K562 (cell line): ENCODE results near the gene HAND2. TPM values are rescaled to one million over a fixed set of nuclear protein-coding genes. Genes with fewer than 3 reads are reported as not detected.
A peak's percentile ranks its signal among the peaks of the same experiment; 100 is the strongest.

Source experiments
- ATAC-seq: fragments of 200-7000 bp; cut with Tn5 transposase; 3 replicates; pipeline ENCODE4 v1.9.1; 2020; ENCODE audit warnings: moderate library complexity
- BruUV-seq: library from RNA; stranded (reverse); fragments of 400-500 nt; replicated peaks from 2 replicates; lab custom pipeline; 2021; lab: Mats Ljungman, UMichigan
- CTCF ChIA-PET: fragments of 300-600 bp; formaldehyde crosslinking; extraction: SDS; loops from one replicate; lab custom pipeline; 2021; ENCODE audit warnings: low intra/inter-chr PET ratio; lab: Yijun Ruan, JAX
- POLR2A ChIA-PET: fragments of 300-600, 350-650 bp; sonication (Branson Sonifier 250); formaldehyde crosslinking; extraction: SDS; loops from one replicate; lab custom pipeline; 2021; ENCODE audit warnings: antibody characterized with exemption, inconsistent platforms; lab: Yijun Ruan, JAX
- DNase-seq, 4 experiments: peaks; one replicate each; pipeline versions ENCODE4 v3.0.0 to v3.0.0-alpha.2; 2011 to 2018; ENCODE audit warnings: low spot score in 3 of 4, mixed read lengths in 3 of 4; ENCODE audit errors: extremely low read depth in 1 of 4
- FAIRE-seq: peaks from 2 replicates; lab custom pipeline; 2011; peaks lifted over from hg19 to GRCh38; lab: Jason Lieb, UNC
- H2AFZ ChIP-seq: 2 replicates; pipeline ENCODE4 v1.6.0; 2011; ENCODE audit warnings: low read depth, low read length, control low read depth, inconsistent platforms
- H3K27ac ChIP-seq: fragments of 200-600 bp; 3 replicates; pipeline ENCODE4 v1.8.0; 2011; ENCODE audit warnings: low read depth, mild to moderate bottlenecking, control low read depth, inconsistent platforms, low read length, moderate library complexity, mixed read lengths; ENCODE audit errors: extremely low read depth
- H3K27me3 ChIP-seq, 2 experiments: fragments of 300-600 bp in 1 of 2; 2 replicates in 1 of 2; 3 replicates in 1 of 2; pipeline versions ENCODE4 v1.6.0 to v1.8.0; 2011; ENCODE audit warnings: inconsistent platforms in 2 of 2, low read length in 2 of 2, mild to moderate bottlenecking in 1 of 2, mixed read lengths in 1 of 2, moderate library complexity in 1 of 2; ENCODE audit not compliant: control insufficient read depth in 2 of 2, insufficient read depth in 2 of 2
- H3K36me3 ChIP-seq: fragments of 300-600 bp; 3 replicates; pipeline ENCODE4 v1.8.0; 2011; ENCODE audit warnings: mild to moderate bottlenecking, low read length, inconsistent platforms; ENCODE audit not compliant: control insufficient read depth, insufficient read depth
- H3K4me1 ChIP-seq, 2 experiments: fragments of 200-600 bp in 1 of 2; replicated peaks in 1 of 2; 2 replicates in 1 of 2; 3 replicates in 1 of 2; pipeline versions ENCODE4 v1.5.1 to v1.8.0; 2011; ENCODE audit warnings: inconsistent platforms in 2 of 2, low read length in 2 of 2, mild to moderate bottlenecking in 1 of 2, mixed read lengths in 1 of 2, moderate library complexity in 1 of 2; ENCODE audit not compliant: control insufficient read depth in 2 of 2, insufficient read depth in 2 of 2
- H3K4me2 ChIP-seq: 2 replicates; pipeline ENCODE4 v1.6.1; 2011; ENCODE audit warnings: low read length, control low read depth, inconsistent platforms, mixed read lengths; ENCODE audit not compliant: insufficient read depth
- H3K4me3 ChIP-seq: fragments of 200-600 bp; sonication (generic), shearing (Covaris generic); 2 replicates; pipeline ENCODE4 v1.5.1; 2016; ENCODE audit warnings: control low read depth, inconsistent platforms
- H3K79me2 ChIP-seq: fragments of 200-600 bp; 3 replicates; pipeline ENCODE4 v1.8.0; 2011; ENCODE audit warnings: low read length, inconsistent platforms; ENCODE audit not compliant: control insufficient read depth, insufficient read depth
- H3K9ac ChIP-seq, 2 experiments: 2 replicates each; pipeline versions ENCODE4 v1.6.0 to v1.6.1; 2011; ENCODE audit warnings: low read depth in 2 of 2, low read length in 2 of 2, control low read depth in 1 of 2, inconsistent platforms in 1 of 2, mild to moderate bottlenecking in 1 of 2, mixed read lengths in 1 of 2; ENCODE audit not compliant: insufficient read depth in 1 of 2
- H3K9me1 ChIP-seq: one replicate; pipeline ENCODE4 v1.6.0; 2011; ENCODE audit warnings: inconsistent platforms, mild to moderate bottlenecking, low read length, moderate library complexity; ENCODE audit not compliant: control insufficient read depth, insufficient read depth
- H3K9me3 ChIP-seq: replicated peaks from 2 replicates; pipeline ENCODE4 v1.5.1; 2011; ENCODE audit warnings: low read depth, low read length, inconsistent platforms; ENCODE audit not compliant: control insufficient read depth, insufficient read depth
- H4K20me1 ChIP-seq: replicated peaks from 2 replicates; pipeline ENCODE4 v1.6.1; 2011; ENCODE audit warnings: low read length, inconsistent platforms, mixed read lengths; ENCODE audit not compliant: control insufficient read depth, insufficient read depth
- BDP1 ChIP-seq: IDR thresholded peaks from 3 replicates; pipeline ENCODE4 v1.6.1; 2011; ENCODE audit not compliant: insufficient read length, insufficient read depth
- CBX8 ChIP-seq: fragments of 200-600 bp; sonication (generic); IDR thresholded peaks from 2 replicates; pipeline ENCODE4 v1.6.1; 2012; ENCODE audit warnings: borderline replicate concordance, mixed run types, low read depth, mild to moderate bottlenecking, moderate library complexity, mixed read lengths, low read length, control low read depth, inconsistent platforms; ENCODE audit not compliant: poor library complexity, severe bottlenecking; ENCODE audit errors: extremely low read depth
- CCAR2 ChIP-seq: fragments of 200-400 bp; formaldehyde crosslinking; IDR thresholded peaks from 2 replicates; pipeline ENCODE4 v1.6.1; 2017; ENCODE audit warnings: mild to moderate bottlenecking, low read depth, low read length
- EP400 ChIP-seq: fragments of 450-650 bp; IDR thresholded peaks from 2 replicates; pipeline ENCODE4 v1.6.1; 2017; ENCODE audit warnings: antibody characterized with exemption, mild to moderate bottlenecking, moderate library complexity
- HCFC1 ChIP-seq: IDR thresholded peaks from 2 replicates; pipeline ENCODE4 v1.6.1; 2012; ENCODE audit warnings: low read depth, low read length, improper control_type of control experiment
- ID3 ChIP-seq, 2 experiments: fragments of 250-450 bp in 1 of 2; fragments of 450-650 bp in 1 of 2; sonication (Bioruptor Pico) in 1 of 2; IDR thresholded peaks; 2 replicates each; pipeline versions ENCODE4 v1.6.1 to v1.8.0; 2016 to 2021; ENCODE audit warnings: mild to moderate bottlenecking in 2 of 2, moderate library complexity in 2 of 2, missing compliant biosample characterization in 1 of 2, missing genetic modification characterization in 1 of 2
- MAFF ChIP-seq: IDR thresholded peaks from 2 replicates; pipeline ENCODE4 v1.6.1; 2012; ENCODE audit warnings: low read length, improper control_type of control experiment
- MNT ChIP-seq, 2 experiments: fragments of 450-650 bp; conservative IDR thresholded peaks; 2 replicates each; pipeline ENCODE4 v1.6.1; 2017; ENCODE audit warnings: mild to moderate bottlenecking in 2 of 2, moderate library complexity in 2 of 2
- PCBP1 ChIP-seq: fragments of 200-400 bp; formaldehyde crosslinking; IDR thresholded peaks from 2 replicates; pipeline ENCODE4 v1.6.1; 2018; ENCODE audit warnings: mild to moderate bottlenecking, low read depth, low read length; ENCODE audit not compliant: poor library complexity, severe bottlenecking
- PTRF ChIP-seq: fragments of 450-650 bp; IDR thresholded peaks from 2 replicates; pipeline ENCODE4 v1.6.1; 2016; ENCODE audit warnings: mild to moderate bottlenecking, missing genetic modification characterization, missing compliant biosample characterization
- TCF7L2 ChIP-seq: fragments of 150-350 bp; IDR thresholded peaks from 2 replicates; pipeline ENCODE4 v1.6.1; 2016; ENCODE audit warnings: low read depth, mild to moderate bottlenecking, low read length, moderate library complexity
- TEAD2 ChIP-seq: fragments of 450-650 bp; IDR thresholded peaks from 2 replicates; pipeline ENCODE4 v1.6.1; 2016; ENCODE audit warnings: missing genetic modification characterization, control low read depth, missing compliant biosample characterization
- ZBTB2 ChIP-seq: fragments of 450-650 bp; IDR thresholded peaks from 2 replicates; pipeline ENCODE4 v1.6.1; 2016; ENCODE audit warnings: antibody characterized with exemption
- WGBS: fragments of 100-300 bp; shearing (Covaris generic); methylation state at CpG from one replicate; pipeline ENCODE4 v1.1.6; 2016; ENCODE audit warnings: low coverage, mixed read lengths; ENCODE audit not compliant: insufficient coverage; ENCODE audit errors: missing lambda C conversion rate; 5-methylcytosine and 5-hydroxymethylcytosine counted together
- in situ Hi-C: fragments of 300-500 bp; cut with MboI; formaldehyde crosslinking; loops from 4 replicates; pipeline ENCODE4 v1.15.0; 2018; ENCODE audit warnings: inconsistent platforms, mixed read lengths
- intact Hi-C: fragments of 100-400 bp; cut with micrococcal nuclease; formaldehyde crosslinking; loops from 2 replicates; pipeline ENCODE4 v1.14.2; 2022
- polyA plus RNA-seq, 8 experiments: library from polyadenylated mRNA; depleted of rRNA in 4 of 8; stranded (reverse) in 5 of 8; unstranded in 3 of 8; fragments of >200 nt; fragmentation: Nextera tagmentation in 2 of 8; fragmentation: Illumina TruSeq in 1 of 8; extraction: Ambion mirVana in 2 of 8; extraction: Trizol in 1 of 8; gene quantifications; 2 replicates each; pipeline versions ENCODE4 v1.2.1 to v1.2.3, GENCODE V29; 2011 to 2014; ENCODE audit warnings: inconsistent platforms in 1 of 8, missing spikeins in 1 of 8
- total RNA-seq, 7 experiments: library from RNA; depleted of rRNA in 6 of 7; stranded (reverse); fragments of >200 nt in 6 of 7; fragmentation: Illumina TruSeq in 2 of 7; extraction: Trizol in 2 of 7; gene quantifications; 2 replicates each; pipeline versions ENCODE4 v1.2.1 to v1.2.3, GENCODE V29; 2011 to 2021; ENCODE audit warnings: low replicate concordance in 1 of 7
- TF ChIP-seq, protein P1 (sequence below): fragments of 450-650 bp; IDR thresholded peaks from 2 replicates; pipeline ENCODE4 v1.6.1; 2014; ENCODE audit warnings: low read depth, mild to moderate bottlenecking, moderate library complexity, borderline replicate concordance

The HAND2 gene
- total and polyA plus RNA-seq, 9 of the 15 experiments (the other 6 are each of a cell fraction or from before 2014, with no cell fraction given) = 1.7 to 12.8 (median 4.9) TPM

DNA sequence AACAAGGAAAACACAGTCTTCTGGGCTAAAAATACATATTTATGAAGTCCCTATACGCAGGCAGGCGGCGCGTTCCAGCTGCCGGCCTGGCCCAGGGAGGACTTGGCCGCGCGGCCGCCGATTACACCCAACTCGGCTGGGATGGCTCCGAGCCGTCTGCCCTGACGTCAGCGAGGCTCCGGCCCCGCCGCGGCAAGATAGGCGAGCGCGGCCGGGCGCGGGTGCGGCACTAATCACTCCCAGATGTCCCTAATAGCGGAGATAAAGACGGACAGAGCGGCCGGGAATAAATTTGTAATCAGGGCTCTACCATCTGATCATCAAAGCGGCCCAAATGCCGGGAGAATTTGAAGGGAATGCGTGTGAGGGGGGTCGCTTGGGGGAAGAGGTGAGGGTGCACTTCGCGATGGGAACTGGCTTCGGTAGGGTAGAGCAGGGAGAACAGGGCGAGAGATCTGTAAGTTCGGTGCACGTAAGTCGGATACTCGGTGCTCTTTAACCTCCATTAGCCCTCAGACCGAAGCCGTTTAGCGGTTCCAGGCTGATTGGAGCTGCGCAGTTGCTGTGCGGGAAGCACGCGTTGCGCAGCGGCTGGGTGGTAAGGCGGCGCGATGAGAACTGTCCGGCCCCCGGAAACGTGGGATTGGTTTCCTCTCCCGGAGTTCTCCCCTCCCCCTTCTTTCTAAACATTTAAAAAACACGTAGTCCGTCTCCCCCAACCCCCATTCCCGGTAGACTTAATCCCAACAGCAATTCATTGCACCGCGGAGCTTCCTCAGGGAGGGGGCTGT is 7.7 kb downstream of the HAND2 start:
- H3K9me3 ChIP-seq = peaks cover 3% of the 10 kb centered on the region
- 33% methylated on average over 47 of the region's 63 CpGs for WGBS
- peak overlapping the region; percentile 46 to 56; a peak in 3 of 4 replicates for H3K9ac ChIP-seq
- no peaks in the 10 kb centered on the region for H4K20me1 ChIP-seq
- no peaks in the 10 kb centered on the region for H3K36me3 ChIP-seq
- H3K4me3 ChIP-seq = peak overlapping the region; percentile 21
- peak overlapping the region; percentile 74 for H3K4me2 ChIP-seq
- no TSS peak for BruUV-seq
- intact Hi-C loops = no loop called here
- H3K27me3 ChIP-seq = no peaks in the 10 kb centered on the region; a peak in 1 of 5 replicates
- in situ Hi-C loops = loop anchor here (25.0 kb wide), 1 partner anchor 465 kb away; no protein-coding TSS in a partner anchor
- ChIA-PET CTCF (no interaction called here), POLR2A (interaction anchor here (0.6 to 1.1 kb wide), 2 partner anchors 24 to 210 kb away, joined by 3 read pairs; no protein-coding TSS in a partner anchor)
- ATAC-seq = peak; percentile 75
- no peaks in the 10 kb centered on the region for H3K9me1 ChIP-seq
- FAIRE-seq = no peak
- peak overlapping the region; percentile 76 for H3K27ac ChIP-seq
- peak; percentile 45 to 71 (median 58) for DNase-seq
- H3K79me2 ChIP-seq = peaks cover 19% of the 10 kb centered on the region
- H2AFZ ChIP-seq = peak overlapping the region; percentile 77
- H3K4me1 ChIP-seq = peaks cover 0 to 34% of the 10 kb centered on the region in 2 experiments; a peak in 4 of 5 replicates
- TF ChIP-seq, protein P1, sequence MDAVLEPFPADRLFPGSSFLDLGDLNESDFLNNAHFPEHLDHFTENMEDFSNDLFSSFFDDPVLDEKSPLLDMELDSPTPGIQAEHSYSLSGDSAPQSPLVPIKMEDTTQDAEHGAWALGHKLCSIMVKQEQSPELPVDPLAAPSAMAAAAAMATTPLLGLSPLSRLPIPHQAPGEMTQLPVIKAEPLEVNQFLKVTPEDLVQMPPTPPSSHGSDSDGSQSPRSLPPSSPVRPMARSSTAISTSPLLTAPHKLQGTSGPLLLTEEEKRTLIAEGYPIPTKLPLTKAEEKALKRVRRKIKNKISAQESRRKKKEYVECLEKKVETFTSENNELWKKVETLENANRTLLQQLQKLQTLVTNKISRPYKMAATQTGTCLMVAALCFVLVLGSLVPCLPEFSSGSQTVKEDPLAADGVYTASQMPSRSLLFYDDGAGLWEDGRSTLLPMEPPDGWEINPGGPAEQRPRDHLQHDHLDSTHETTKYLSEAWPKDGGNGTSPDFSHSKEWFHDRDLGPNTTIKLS = no peak
- TF ChIP-seq ID3 (CRISPR knock-in tag; IDR thresholded peaks at IDR 0.05) (no peak), ID3 (tag; IDR thresholded peaks at IDR 0.05) (no peak), HCFC1 (no peak), EP400 (peak; percentile 40; the same call in 1 of the 2 replicates), CBX8 (no peak), BDP1 (no peak), PCBP1 (no peak), PTRF (tag) (no peak), ZBTB2 (no peak), MAFF (no peak), TEAD2 (tag) (no peak), TCF7L2 (no peak), MNT (conservative IDR thresholded peaks at IDR 0.05) (0 out of 4 replicates have a peak, but pooled peaks of 1 of the 2 experiments have one; percentile 25), CCAR2 (no peak)
